Mammary epithelial cell (primary cell): ENCODE results near the gene NAA25.

Source experiments
- CTCF ChIP-seq, 2 donors: IDR thresholded peaks in 1 of 2; conservative IDR thresholded peaks in 1 of 2; 2 replicates each; pipeline ENCODE4 v1.5.1; 2011 to 2012; ENCODE audit warnings: inconsistent platforms in 2 of 2, low read length in 2 of 2, mild to moderate bottlenecking in 2 of 2, control low read depth in 1 of 2, low read depth in 1 of 2; ENCODE audit not compliant: insufficient read depth in 1 of 2; ENCODE audit errors: extremely low read depth in 1 of 2
- EZH2 ChIP-seq: IDR thresholded peaks from 2 replicates; pipeline ENCODE4 v1.6.1; 2012; ENCODE audit warnings: low read length, inconsistent platforms, borderline replicate concordance

GRCh38 chr12:111978545-111978944 lies 130.0 kb downstream of the NAA25 start:
- TF ChIP-seq CTCF (conservative IDR thresholded peaks at IDR 0.05 in 1 of 2, IDR thresholded peaks at IDR 0.05 in 1 of 2; ENCODE audit: extremely low read depth in 1 of 2, insufficient read depth in 1 of 2, low read depth in 1 of 2, low read length in 2 of 2) (no peak), EZH2 (no peak)
